VCaP (cell line): ENCODE results near the gene NSDHL.

ENCODE experiments used
- H3K27ac ChIP-seq: fragments of 450-650 bp; 2 replicates; pipeline ENCODE4 v1.5.1; 2017
- CTCF ChIP-seq: fragments of 450-650 bp; conservative IDR thresholded peaks from 2 replicates; pipeline ENCODE4 v1.5.1; 2017; ENCODE audit warnings: mild to moderate bottlenecking, moderate library complexity

NSDHL gene

GRCh38 chrX:152917656-152918579, 87.1 kb downstream of the NSDHL start:
- no peak for TF ChIP-seq CTCF
- no peak overlapping the region for H3K27ac ChIP-seq

DNA sequence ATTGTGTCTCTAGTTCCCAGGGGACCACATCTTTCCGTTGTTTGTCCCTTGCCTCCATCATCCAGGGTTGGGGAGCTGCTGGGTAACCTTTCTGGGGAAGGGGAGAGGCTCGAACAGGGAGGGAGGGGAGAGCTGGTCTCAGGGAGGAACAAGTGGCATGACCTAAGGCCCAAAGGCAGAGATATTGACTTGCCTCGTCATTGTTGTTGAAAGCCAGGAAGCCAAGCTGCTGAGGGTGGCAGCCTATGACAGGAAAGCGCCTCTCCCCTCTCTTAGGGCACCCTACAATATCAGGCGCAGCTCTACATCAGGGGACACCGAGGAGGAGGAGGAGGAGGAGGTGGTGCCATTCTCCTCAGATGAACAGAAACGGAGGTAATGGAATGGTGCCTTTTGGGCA, 87.8 kb downstream of the NSDHL start:
- H3K27ac ChIP-seq: no peak overlapping the region
- TF ChIP-seq CTCF: no peak
